HepG2 (cell line): ENCODE results near the gene FIBP. TPM values are rescaled to one million over a fixed set of nuclear protein-coding genes. Genes with fewer than 3 reads are reported as not detected.

Experiments
- BRD4 ChIP-seq: sonication (generic); formaldehyde crosslinking; IDR thresholded peaks from 2 replicates; pipeline ENCODE4 v1.4.0; 2020; ENCODE audit warnings: missing genetic modification reagents
- FIP1L1 ChIP-seq: fragments of 200-400 bp; formaldehyde crosslinking; IDR thresholded peaks from 2 replicates; pipeline ENCODE4 v1.6.1; 2018; ENCODE audit warnings: low read depth, mild to moderate bottlenecking, low read length, moderate library complexity, borderline replicate concordance; ENCODE audit not compliant: insufficient read depth
- FOXK1 ChIP-seq: sonication (generic); formaldehyde crosslinking; IDR thresholded peaks from 2 replicates; pipeline ENCODE4 v1.4.0; 2020; ENCODE audit warnings: low read depth, missing genetic modification reagents, borderline replicate concordance
- FOXP4 ChIP-seq: sonication (generic); formaldehyde crosslinking; IDR thresholded peaks from 2 replicates; pipeline ENCODE4 v1.4.0; 2020; ENCODE audit warnings: missing genetic modification reagents
- HOXA5 ChIP-seq: sonication (generic); formaldehyde crosslinking; IDR thresholded peaks from 2 replicates; pipeline ENCODE4 v1.4.0; 2020; ENCODE audit warnings: missing genetic modification reagents
- KDM2A ChIP-seq: sonication (generic); formaldehyde crosslinking; IDR thresholded peaks from 2 replicates; pipeline ENCODE4 v1.4.0; 2020; ENCODE audit warnings: low read depth, missing genetic modification reagents, borderline replicate concordance
- KLF16 ChIP-seq, 2 experiments: sonication (generic) in 1 of 2; formaldehyde crosslinking in 1 of 2; IDR thresholded peaks; 2 replicates each; pipeline versions ENCODE4 v1.6.1 to v1.8.0; 2016 to 2023; ENCODE audit warnings: missing genetic modification reagents in 2 of 2, missing compliant biosample characterization in 1 of 2
- MED1 ChIP-seq: sonication (generic); formaldehyde crosslinking; IDR thresholded peaks from 2 replicates; pipeline ENCODE4 v1.4.0; 2020; ENCODE audit warnings: missing genetic modification reagents
- MED13 ChIP-seq: sonication (generic); formaldehyde crosslinking; IDR thresholded peaks from 2 replicates; pipeline ENCODE4 v1.5.0; 2020; ENCODE audit warnings: missing genetic modification reagents
- MEIS2 ChIP-seq: sonication (generic); formaldehyde crosslinking; IDR thresholded peaks from 2 replicates; pipeline ENCODE4 v1.9.0; 2021; ENCODE audit warnings: mild to moderate bottlenecking, missing genetic modification reagents
- RARA ChIP-seq: IDR thresholded peaks from 2 replicates; pipeline ENCODE4 v1.6.1; 2016; ENCODE audit warnings: missing genetic modification reagents, missing compliant biosample characterization
- SAP130 ChIP-seq: IDR thresholded peaks from 2 replicates; pipeline ENCODE4 v1.6.1; 2016; ENCODE audit warnings: low read depth
- SIX4 ChIP-seq: sonication (generic); formaldehyde crosslinking; IDR thresholded peaks from 2 replicates; pipeline ENCODE4 v1.4.0; 2020; ENCODE audit warnings: missing genetic modification reagents
- SP5 ChIP-seq: IDR thresholded peaks from 2 replicates; pipeline ENCODE4 v1.6.1; 2016; ENCODE audit warnings: low read depth, borderline replicate concordance
- SRSF9 ChIP-seq: fragments of 200-400 bp; formaldehyde crosslinking; IDR thresholded peaks from 2 replicates; pipeline ENCODE4 v1.6.1; 2018; ENCODE audit warnings: borderline replicate concordance, mild to moderate bottlenecking, low read depth, low read length; ENCODE audit not compliant: insufficient read depth, poor library complexity, severe bottlenecking
- ZNF501 ChIP-seq: sonication (generic); formaldehyde crosslinking; IDR thresholded peaks from 2 replicates; pipeline ENCODE4 v1.5.1; 2020; ENCODE audit warnings: mild to moderate bottlenecking, moderate library complexity, missing genetic modification reagents
- ZNF713 ChIP-seq: sonication (generic); formaldehyde crosslinking; IDR thresholded peaks from 2 replicates; pipeline ENCODE4 v1.4.0; 2020; ENCODE audit warnings: mild to moderate bottlenecking, missing genetic modification reagents
- ZSCAN5A ChIP-seq: sonication (generic); formaldehyde crosslinking; IDR thresholded peaks from 2 replicates; pipeline ENCODE4 v1.8.0; 2022; ENCODE audit warnings: mild to moderate bottlenecking, missing genetic modification reagents, borderline replicate concordance
- polyA plus RNA-seq, 8 experiments: library from polyadenylated mRNA; depleted of rRNA in 3 of 8; stranded (reverse) in 7 of 8; unstranded in 1 of 8; fragments of >200 nt; fragmentation: Illumina TruSeq in 4 of 8; extraction: Trizol in 4 of 8; gene quantifications; 2 replicates each; pipeline versions ENCODE4 v1.2.1 to v1.2.3, GENCODE V29; 2011 to 2016; ENCODE audit warnings: low read depth in 4 of 8, missing spikeins in 1 of 8, mixed read lengths in 1 of 8; ENCODE audit not compliant: insufficient read depth in 1 of 8
- total RNA-seq, 5 experiments: library from RNA; depleted of rRNA; stranded (reverse); fragments of >200 nt; fragmentation: Illumina TruSeq; extraction: Trizol; gene quantifications; 2 replicates each; pipeline ENCODE4 v1.2.3, GENCODE V29; 2016; ENCODE audit warnings: low read depth in 1 of 5
- TF ChIP-seq, protein P1 (sequence below): sonication (generic); formaldehyde crosslinking; IDR thresholded peaks from 2 replicates; pipeline ENCODE4 v1.5.1; 2020; ENCODE audit warnings: mild to moderate bottlenecking, missing genetic modification reagents, moderate library complexity
- TF ChIP-seq, protein P2 (sequence below): sonication (generic); formaldehyde crosslinking; IDR thresholded peaks from 2 replicates; pipeline ENCODE4 v1.5.0; 2020; ENCODE audit warnings: missing genetic modification reagents
- TF ChIP-seq, protein P3 (sequence below), 2 experiments: fragments of 450-650 bp in 1 of 2; sonication (generic) in 1 of 2; formaldehyde crosslinking; IDR thresholded peaks; 2 replicates each; pipeline versions ENCODE4 v1.5.0 to v1.8.0; 2020 to 2022; ENCODE audit warnings: mild to moderate bottlenecking in 1 of 2, missing genetic modification reagents in 1 of 2

Gene FIBP
- total and polyA plus RNA-seq, 2 of the 13 experiments (the other 11 are each of a cell fraction or from before 2014, with no cell fraction given): 42.9 to 62.1 TPM

DNA sequence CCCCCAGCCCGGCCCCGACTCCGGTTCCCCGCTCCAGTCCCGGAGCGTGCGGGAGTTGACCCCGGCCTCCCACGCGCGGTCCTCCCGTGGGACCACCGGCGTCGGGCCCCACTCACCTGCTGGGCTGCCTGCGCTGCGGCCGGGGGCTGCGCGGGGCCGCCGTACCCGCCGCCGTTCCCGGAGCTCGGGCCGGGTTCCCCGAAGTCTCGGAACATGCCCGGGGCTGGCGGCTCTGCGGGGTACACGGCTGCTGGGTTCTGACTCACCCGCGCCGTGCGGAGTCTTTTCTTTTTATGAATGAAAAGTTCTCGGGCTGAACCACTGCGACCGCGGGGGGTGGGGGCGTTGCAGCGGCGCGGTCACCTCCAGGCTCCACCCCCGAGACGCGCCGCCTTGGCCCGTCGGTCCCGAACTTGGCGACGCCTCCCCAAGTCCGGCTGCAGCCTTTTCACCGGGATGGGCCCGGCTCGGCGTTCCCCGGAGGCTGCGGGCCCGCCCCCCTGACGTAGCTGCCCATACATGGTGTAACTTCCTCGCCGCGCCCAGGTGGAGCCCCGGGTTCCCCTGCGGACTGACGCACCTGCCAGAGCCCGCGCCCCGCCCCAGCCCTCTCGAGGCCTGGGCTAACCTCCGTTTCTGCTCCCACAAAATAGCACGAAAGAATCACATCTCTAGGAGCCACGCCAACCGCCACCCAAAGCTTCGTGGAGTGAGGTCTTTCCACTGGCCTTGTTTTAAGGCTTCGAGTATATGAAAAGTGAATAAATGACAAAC is 12.0 kb upstream of the FIBP start, which contains the start of gene FOSL1 (continued):
- TF ChIP-seq, protein P1, sequence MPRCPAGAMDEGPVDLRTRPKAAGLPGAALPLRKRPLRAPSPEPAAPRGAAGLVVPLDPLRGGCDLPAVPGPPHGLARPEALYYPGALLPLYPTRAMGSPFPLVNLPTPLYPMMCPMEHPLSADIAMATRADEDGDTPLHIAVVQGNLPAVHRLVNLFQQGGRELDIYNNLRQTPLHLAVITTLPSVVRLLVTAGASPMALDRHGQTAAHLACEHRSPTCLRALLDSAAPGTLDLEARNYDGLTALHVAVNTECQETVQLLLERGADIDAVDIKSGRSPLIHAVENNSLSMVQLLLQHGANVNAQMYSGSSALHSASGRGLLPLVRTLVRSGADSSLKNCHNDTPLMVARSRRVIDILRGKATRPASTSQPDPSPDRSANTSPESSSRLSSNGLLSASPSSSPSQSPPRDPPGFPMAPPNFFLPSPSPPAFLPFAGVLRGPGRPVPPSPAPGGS (CRISPR knock-in tag): no peak
- TF ChIP-seq FOXP4 (no peak), SIX4 (CRISPR knock-in tag) (no peak), MED1 (peak; percentile 28; the same call in 1 of the 2 replicates), KDM2A (peak; percentile 81; the same call in 1 of the 2 replicates), SRSF9 (no peak), MEIS2 (CRISPR knock-in tag) (peak; percentile 25; the same call in 1 of the 2 replicates), ZNF501 (CRISPR knock-in tag) (peak; percentile 22; the same call in 1 of the 2 replicates), BRD4 (no peak), RARA (CRISPR knock-in tag) (peak; percentile 58; the same call in 1 of the 2 replicates), ZNF713 (CRISPR knock-in tag) (0 out of 2 replicates have a peak, but pooled peaks have one; percentile 35), MED13 (CRISPR knock-in tag) (peak; percentile 57; the same call in 1 of the 2 replicates), SP5 (CRISPR knock-in tag) (peak; percentile 54; the same call in 1 of the 2 replicates), ZSCAN5A (peak; percentile 5; the same call in 1 of the 2 replicates), FIP1L1 (no peak), KLF16 (CRISPR knock-in tag; IDR thresholded peaks at IDR 0.05) (peak in 1 of 2 experiments; percentile 62; a peak in 1 of 4 replicates), FOXK1 (0 out of 2 replicates have a peak, but pooled peaks have one; percentile 33), SAP130 (CRISPR knock-in tag) (peak; percentile 94), HOXA5 (CRISPR knock-in tag) (no peak)
- TF ChIP-seq, protein P2, sequence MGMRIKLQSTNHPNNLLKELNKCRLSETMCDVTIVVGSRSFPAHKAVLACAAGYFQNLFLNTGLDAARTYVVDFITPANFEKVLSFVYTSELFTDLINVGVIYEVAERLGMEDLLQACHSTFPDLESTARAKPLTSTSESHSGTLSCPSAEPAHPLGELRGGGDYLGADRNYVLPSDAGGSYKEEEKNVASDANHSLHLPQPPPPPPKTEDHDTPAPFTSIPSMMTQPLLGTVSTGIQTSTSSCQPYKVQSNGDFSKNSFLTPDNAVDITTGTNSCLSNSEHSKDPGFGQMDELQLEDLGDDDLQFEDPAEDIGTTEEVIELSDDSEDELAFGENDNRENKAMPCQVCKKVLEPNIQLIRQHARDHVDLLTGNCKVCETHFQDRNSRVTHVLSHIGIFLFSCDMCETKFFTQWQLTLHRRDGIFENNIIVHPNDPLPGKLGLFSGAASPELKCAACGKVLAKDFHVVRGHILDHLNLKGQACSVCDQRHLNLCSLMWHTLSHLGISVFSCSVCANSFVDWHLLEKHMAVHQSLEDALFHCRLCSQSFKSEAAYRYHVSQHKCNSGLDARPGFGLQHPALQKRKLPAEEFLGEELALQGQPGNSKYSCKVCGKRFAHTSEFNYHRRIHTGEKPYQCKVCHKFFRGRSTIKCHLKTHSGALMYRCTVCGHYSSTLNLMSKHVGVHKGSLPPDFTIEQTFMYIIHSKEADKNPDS (CRISPR knock-in tag): no peak
- TF ChIP-seq, protein P3, sequence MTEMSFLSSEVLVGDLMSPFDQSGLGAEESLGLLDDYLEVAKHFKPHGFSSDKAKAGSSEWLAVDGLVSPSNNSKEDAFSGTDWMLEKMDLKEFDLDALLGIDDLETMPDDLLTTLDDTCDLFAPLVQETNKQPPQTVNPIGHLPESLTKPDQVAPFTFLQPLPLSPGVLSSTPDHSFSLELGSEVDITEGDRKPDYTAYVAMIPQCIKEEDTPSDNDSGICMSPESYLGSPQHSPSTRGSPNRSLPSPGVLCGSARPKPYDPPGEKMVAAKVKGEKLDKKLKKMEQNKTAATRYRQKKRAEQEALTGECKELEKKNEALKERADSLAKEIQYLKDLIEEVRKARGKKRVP (CRISPR knock-in tag; IDR thresholded peaks at IDR 0.05): peak in 1 of 2 experiments; percentile 26; a peak in 1 of 4 replicates
